ENCODE measurements around the gene SLC16A12.
"Not testable (repeated sequence)": the region's sequence is repeated elsewhere in the genome, so short reads cannot be mapped to it uniquely, and the experiment has no call there.

Gene SLC16A12

DNA sequence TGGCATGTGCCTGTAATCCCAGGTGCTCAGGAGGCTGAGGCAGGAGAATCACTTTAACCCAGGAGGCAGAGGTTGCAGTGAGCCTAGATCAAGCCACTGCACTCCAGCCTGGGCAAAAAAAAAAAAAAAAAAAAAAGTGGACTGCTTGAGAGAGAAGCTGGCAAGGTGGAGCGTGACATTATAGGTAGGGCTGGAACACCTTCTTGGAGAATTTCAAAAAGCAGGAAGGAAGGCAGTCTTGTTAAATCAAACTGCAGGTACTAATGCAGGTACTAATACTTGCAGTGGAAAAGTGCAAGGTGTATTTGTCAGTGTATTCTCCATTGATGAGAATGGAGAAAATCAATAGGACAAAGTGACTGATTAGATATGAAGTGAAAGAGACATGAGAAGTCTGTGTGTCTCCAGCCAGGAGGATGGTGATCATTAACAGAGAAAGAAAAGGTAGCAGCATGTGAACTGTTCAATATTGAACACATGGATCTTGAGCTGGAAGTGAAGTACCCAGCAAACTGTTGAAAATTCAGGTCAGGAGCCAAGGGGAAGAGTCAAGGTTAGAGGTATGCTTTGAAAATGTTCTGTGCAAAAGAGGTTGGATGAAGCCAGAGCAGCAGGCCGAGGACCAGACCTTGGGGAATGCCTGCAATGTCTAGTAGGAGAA lies 12.6 kb upstream of the SLC16A12 start:
- no peaks in the 10 kb centered on the region for H3K9me3 ChIP-seq (ENCODE audit: low read length)
- H3K4me3 ChIP-seq (ENCODE audit: low read depth in 1 of 2, low read length in 2 of 2), result no peak overlapping the region
- H3K27me3 ChIP-seq (ENCODE audit: control insufficient read depth in 1 of 2, insufficient read depth in 2 of 2, low read length in 2 of 2), result no peaks in the 10 kb centered on the region
- H3K27ac ChIP-seq (ENCODE audit: low read depth, low read length), result no peak overlapping the region
- no peaks in the 10 kb centered on the region for H3K36me3 ChIP-seq (ENCODE audit: insufficient read depth, low read length)
- no peak overlapping the region for H3K9ac ChIP-seq (ENCODE audit: low read length)
- H3K4me1 ChIP-seq (ENCODE audit: insufficient read depth, low read length), result no peaks in the 10 kb centered on the region

- H3K27me3 ChIP-seq (ENCODE audit: control insufficient read depth in 1 of 2, insufficient read depth in 2 of 2, low read length in 2 of 2); H3K36me3 ChIP-seq (ENCODE audit: insufficient read depth, low read length); H3K9ac ChIP-seq (ENCODE audit: low read length); H3K27ac ChIP-seq (ENCODE audit: low read depth, low read length); H3K4me3 ChIP-seq (ENCODE audit: low read depth in 1 of 2, low read length in 2 of 2); H3K4me1 ChIP-seq (ENCODE audit: insufficient read depth, low read length); H3K9me3 ChIP-seq (ENCODE audit: low read length): not testable (repeated sequence)
Observed at GRCh38 chr10:89546651-89547050, 11.3 kb upstream of the SLC16A12 start.

DNA sequence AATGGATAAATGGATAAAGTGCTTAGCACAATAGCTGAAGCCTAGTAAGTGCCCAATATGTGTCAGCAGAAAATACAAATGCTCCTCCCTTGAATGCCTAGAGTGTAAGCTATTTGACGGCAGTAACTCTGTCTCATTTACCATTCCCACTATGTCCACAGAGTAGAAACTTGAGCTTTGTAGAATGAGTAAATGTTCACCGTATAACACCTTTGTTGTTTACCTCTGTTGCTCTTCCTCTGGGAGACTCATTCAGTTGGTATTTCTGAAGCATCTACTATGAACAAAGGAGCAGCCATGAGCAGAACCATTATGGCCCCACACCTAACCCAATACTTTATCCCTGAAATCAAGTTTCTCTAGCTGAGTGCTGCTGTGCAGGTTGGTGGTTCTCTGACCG lies 8.4 kb upstream of the SLC16A12 start:
- Histone ChIP-seq H3K9ac (ENCODE audit: low read length) (no peak overlapping the region), H3K36me3 (ENCODE audit: insufficient read depth, low read length) (no peaks in the 10 kb centered on the region), H3K27me3 (ENCODE audit: control insufficient read depth in 1 of 2, insufficient read depth in 2 of 2, low read length in 2 of 2) (no peaks in the 10 kb centered on the region), H3K4me1 (ENCODE audit: insufficient read depth, low read length) (no peaks in the 10 kb centered on the region), H3K27ac (ENCODE audit: low read depth, low read length) (no peak overlapping the region), H3K4me3 (ENCODE audit: low read depth in 1 of 2, low read length in 2 of 2) (no peak overlapping the region), H3K9me3 (ENCODE audit: low read length) (no peaks in the 10 kb centered on the region)

DNA sequence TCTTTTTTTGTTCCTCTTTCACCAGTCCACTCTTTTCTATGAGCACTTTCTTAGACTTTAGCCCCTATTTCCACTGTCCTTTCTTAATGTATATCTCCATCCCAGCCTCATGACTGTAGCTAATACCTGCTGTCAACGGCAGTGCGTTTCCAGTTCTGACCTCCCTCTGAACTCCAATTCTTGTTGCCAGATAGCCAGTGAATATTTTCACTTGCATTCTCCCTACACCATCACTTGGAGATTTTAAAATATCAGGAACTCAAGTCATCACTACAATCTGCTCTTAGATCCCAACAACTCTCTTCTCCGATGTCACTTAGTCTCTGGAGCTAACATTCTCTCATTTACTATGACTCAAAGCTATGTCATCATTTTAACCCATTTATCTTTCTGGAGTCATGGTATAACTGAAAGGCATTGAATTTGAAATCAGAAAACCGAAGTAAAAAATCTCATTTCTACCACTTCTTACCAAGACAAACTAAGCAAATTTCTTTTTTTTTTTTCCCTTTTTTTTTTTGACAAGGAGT lies 5.1 kb upstream of the SLC16A12 start:
- Histone ChIP-seq H3K4me3 (ENCODE audit: low read depth in 1 of 2, low read length in 2 of 2) (no peak overlapping the region), H3K9ac (ENCODE audit: low read length) (no peak overlapping the region), H3K27ac (ENCODE audit: low read depth, low read length) (no peak overlapping the region), H3K9me3 (ENCODE audit: low read length) (no peaks in the 10 kb centered on the region), H3K27me3 (ENCODE audit: control insufficient read depth in 1 of 2, insufficient read depth in 2 of 2, low read length in 2 of 2) (peaks cover 0 to 8% of the 10 kb centered on the region in 2 donors), H3K4me1 (ENCODE audit: insufficient read depth, low read length) (no peaks in the 10 kb centered on the region), H3K36me3 (ENCODE audit: insufficient read depth, low read length) (no peaks in the 10 kb centered on the region)

DNA sequence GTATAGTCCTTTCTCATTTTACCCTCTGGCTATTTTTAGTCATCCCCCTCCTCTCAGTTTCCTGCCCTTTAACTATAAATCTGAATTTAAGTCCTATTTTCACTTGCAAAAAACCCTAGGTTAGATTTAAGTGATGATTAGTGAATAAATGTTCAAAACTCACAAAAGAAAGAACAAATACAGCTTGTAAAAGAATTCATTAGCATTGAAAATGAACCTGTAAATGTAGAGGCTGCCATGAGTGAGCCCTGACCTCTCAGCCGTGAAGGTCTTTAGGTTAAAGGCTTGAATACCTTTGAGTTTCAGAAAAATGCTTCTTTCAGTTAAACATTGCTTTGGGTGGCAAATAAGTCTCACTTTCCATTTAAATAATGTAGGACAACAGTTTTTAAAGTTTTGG lies 2.0 kb upstream of the SLC16A12 start:
- H3K36me3 ChIP-seq (ENCODE audit: insufficient read depth, low read length), result no peaks in the 10 kb centered on the region
- peaks cover 5% of the 10 kb centered on the region for H3K4me1 ChIP-seq (ENCODE audit: insufficient read depth, low read length)
- H3K27me3 ChIP-seq (ENCODE audit: control insufficient read depth in 1 of 2, insufficient read depth in 2 of 2, low read length in 2 of 2), result peaks cover 17 to 30% of the 10 kb centered on the region in 2 donors
- no peak overlapping the region for H3K9ac ChIP-seq (ENCODE audit: low read length)
- H3K9me3 ChIP-seq (ENCODE audit: low read length), result no peaks in the 10 kb centered on the region
- H3K4me3 ChIP-seq (ENCODE audit: low read depth in 1 of 2, low read length in 2 of 2), result no peak overlapping the region
- no peak overlapping the region for H3K27ac ChIP-seq (ENCODE audit: low read depth, low read length)

DNA sequence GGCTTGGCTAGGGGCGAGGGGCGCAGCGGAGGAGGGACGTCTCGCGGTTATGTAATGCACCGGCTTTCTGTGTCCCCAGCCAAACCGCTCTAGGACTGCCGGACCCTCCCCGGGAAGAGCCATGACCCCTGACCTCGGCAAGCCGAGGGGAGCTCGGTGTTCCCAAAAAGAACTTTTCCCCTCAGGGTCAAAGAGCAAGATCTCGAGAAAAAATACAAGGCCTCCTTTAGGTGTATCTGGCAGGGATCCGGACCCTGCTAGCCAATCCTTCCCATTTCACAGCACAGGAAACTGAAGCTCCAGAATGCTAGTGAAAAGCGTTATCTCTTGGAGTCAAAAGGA lies 590 bp upstream of the SLC16A12 start:
- H3K4me3 ChIP-seq (ENCODE audit: low read depth in 1 of 2, low read length in 2 of 2), result peak overlapping the region; percentile 18 to 22
- no peaks in the 10 kb centered on the region for H3K9me3 ChIP-seq (ENCODE audit: low read length)
- H3K27me3 ChIP-seq (ENCODE audit: control insufficient read depth in 1 of 2, insufficient read depth in 2 of 2, low read length in 2 of 2), result peaks cover 17 to 37% of the 10 kb centered on the region in 2 donors
- H3K9ac ChIP-seq (ENCODE audit: low read length), result no peak overlapping the region
- H3K36me3 ChIP-seq (ENCODE audit: insufficient read depth, low read length), result no peaks in the 10 kb centered on the region
- H3K4me1 ChIP-seq (ENCODE audit: insufficient read depth, low read length), result peaks cover 5% of the 10 kb centered on the region
- H3K27ac ChIP-seq (ENCODE audit: low read depth, low read length), result no peak overlapping the region

- H3K9ac ChIP-seq (ENCODE audit: low read length), result no peak overlapping the region
- H3K4me3 ChIP-seq (ENCODE audit: low read depth in 1 of 2, low read length in 2 of 2), result no peak overlapping the region
- peaks cover 17 to 37% of the 10 kb centered on the region in 2 donors for H3K27me3 ChIP-seq (ENCODE audit: control insufficient read depth in 1 of 2, insufficient read depth in 2 of 2, low read length in 2 of 2)
- H3K9me3 ChIP-seq (ENCODE audit: low read length), result no peaks in the 10 kb centered on the region
- peaks cover 5% of the 10 kb centered on the region for H3K4me1 ChIP-seq (ENCODE audit: insufficient read depth, low read length)
- H3K27ac ChIP-seq (ENCODE audit: low read depth, low read length), result no peak overlapping the region
- no peaks in the 10 kb centered on the region for H3K36me3 ChIP-seq (ENCODE audit: insufficient read depth, low read length)
Observed at GRCh38 chr10:89534826-89535166, 598 bp downstream of the SLC16A12 start.

DNA sequence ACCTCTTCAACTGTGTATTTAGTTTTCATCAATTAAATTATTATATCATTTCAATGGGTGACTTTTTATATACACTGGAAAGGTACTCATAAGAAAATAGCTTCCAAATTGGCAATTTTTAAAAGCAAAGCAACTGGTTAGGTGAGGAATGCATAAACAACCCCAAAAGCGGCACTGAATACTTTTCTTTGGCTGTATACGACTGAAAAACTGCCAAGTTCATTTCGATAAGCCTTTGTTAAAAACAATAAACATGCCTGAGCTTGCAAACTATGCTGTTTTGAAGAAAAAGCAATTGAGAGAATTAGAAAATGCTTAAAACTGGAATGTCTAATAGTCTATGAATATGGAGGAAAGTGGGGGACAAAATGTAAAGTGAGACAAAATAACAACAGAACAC lies 2.9 kb downstream of the SLC16A12 start:
- Histone ChIP-seq H3K36me3 (ENCODE audit: insufficient read depth, low read length) (no peaks in the 10 kb centered on the region), H3K27ac (ENCODE audit: low read depth, low read length) (no peak overlapping the region), H3K9ac (ENCODE audit: low read length) (no peak overlapping the region), H3K4me1 (ENCODE audit: insufficient read depth, low read length) (peaks cover 5% of the 10 kb centered on the region), H3K27me3 (ENCODE audit: control insufficient read depth in 1 of 2, insufficient read depth in 2 of 2, low read length in 2 of 2) (peaks cover 17 to 37% of the 10 kb centered on the region in 2 donors), H3K9me3 (ENCODE audit: low read length) (no peaks in the 10 kb centered on the region), H3K4me3 (ENCODE audit: low read depth in 1 of 2, low read length in 2 of 2) (no peak overlapping the region)

GRCh38 chr10:89531359-89531758 lies 4.0 kb downstream of the SLC16A12 start:
- no peaks in the 10 kb centered on the region for H3K36me3 ChIP-seq (ENCODE audit: insufficient read depth, low read length)
- H3K4me3 ChIP-seq (ENCODE audit: low read depth in 1 of 2, low read length in 2 of 2), result no peak overlapping the region
- H3K9ac ChIP-seq (ENCODE audit: low read length), result no peak overlapping the region
- no peaks in the 10 kb centered on the region for H3K9me3 ChIP-seq (ENCODE audit: low read length)
- H3K27me3 ChIP-seq (ENCODE audit: control insufficient read depth in 1 of 2, insufficient read depth in 2 of 2, low read length in 2 of 2), result peaks cover 17 to 37% of the 10 kb centered on the region in 2 donors
- no peak overlapping the region for H3K27ac ChIP-seq (ENCODE audit: low read depth, low read length)
- H3K4me1 ChIP-seq (ENCODE audit: insufficient read depth, low read length), result peaks cover 5% of the 10 kb centered on the region

DNA sequence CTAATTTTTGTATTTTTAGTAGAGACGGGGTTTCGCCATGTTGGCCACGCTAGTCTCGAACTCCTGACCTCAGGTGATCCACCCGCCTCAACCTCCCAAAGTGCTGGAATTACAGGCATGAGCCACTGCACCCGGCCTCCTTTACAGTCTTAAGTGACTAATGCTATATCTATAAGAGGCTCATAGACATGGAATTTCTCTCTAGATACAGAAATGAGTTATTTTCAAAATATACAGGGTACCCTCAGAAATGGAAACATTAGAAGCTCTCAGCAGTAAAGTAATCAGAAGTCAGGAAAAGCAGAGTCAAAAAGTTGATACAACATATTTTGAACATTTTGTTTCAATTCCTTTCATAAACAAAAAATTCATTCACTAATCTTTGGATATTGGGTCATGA lies 5.7 kb downstream of the SLC16A12 start:
- H3K4me3 ChIP-seq (ENCODE audit: low read depth in 1 of 2, low read length in 2 of 2); H3K4me1 ChIP-seq (ENCODE audit: insufficient read depth, low read length); H3K9me3 ChIP-seq (ENCODE audit: low read length); H3K36me3 ChIP-seq (ENCODE audit: insufficient read depth, low read length); H3K9ac ChIP-seq (ENCODE audit: low read length); H3K27ac ChIP-seq (ENCODE audit: low read depth, low read length): not testable (repeated sequence)
- H3K27me3 ChIP-seq (ENCODE audit: control insufficient read depth in 1 of 2, insufficient read depth in 2 of 2, low read length in 2 of 2), result peaks cover 17 to 22% of the 10 kb centered on the region in 2 donors

DNA sequence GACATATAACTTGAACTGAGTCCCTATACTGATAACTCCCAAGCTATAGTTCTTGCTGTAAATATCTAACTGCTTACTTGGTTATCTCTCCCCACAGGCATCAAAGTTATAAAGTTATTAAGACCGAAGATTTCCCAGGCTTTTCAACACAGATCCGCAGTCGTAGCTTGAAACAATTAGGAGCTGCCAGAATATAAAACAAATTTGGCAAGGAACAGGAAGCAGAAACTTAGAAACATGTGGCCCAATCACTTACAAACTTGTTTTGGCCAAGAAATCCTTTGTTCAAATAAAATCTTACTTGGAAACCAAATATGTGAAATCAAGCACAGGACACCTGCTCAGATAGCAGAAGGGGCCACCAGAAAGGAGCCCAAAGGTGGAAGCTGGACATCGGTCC lies 9.0 kb downstream of the SLC16A12 start:
- H3K36me3 ChIP-seq (ENCODE audit: insufficient read depth, low read length), result no peaks in the 10 kb centered on the region
- no peak overlapping the region for H3K27ac ChIP-seq (ENCODE audit: low read depth, low read length)
- no peak overlapping the region for H3K4me3 ChIP-seq (ENCODE audit: low read depth in 1 of 2, low read length in 2 of 2)
- H3K9me3 ChIP-seq (ENCODE audit: low read length), result no peaks in the 10 kb centered on the region
- H3K9ac ChIP-seq (ENCODE audit: low read length), result no peak overlapping the region
- no peaks in the 10 kb centered on the region for H3K27me3 ChIP-seq (ENCODE audit: control insufficient read depth in 1 of 2, insufficient read depth in 2 of 2, low read length in 2 of 2)
- H3K4me1 ChIP-seq (ENCODE audit: insufficient read depth, low read length), result no peaks in the 10 kb centered on the region

GRCh38 chr10:89525556-89525955 lies 9.8 kb downstream of the SLC16A12 start:
- H3K9ac ChIP-seq (ENCODE audit: low read length), result no peak overlapping the region
- H3K36me3 ChIP-seq (ENCODE audit: insufficient read depth, low read length), result no peaks in the 10 kb centered on the region
- no peak overlapping the region for H3K27ac ChIP-seq (ENCODE audit: low read depth, low read length)
- H3K27me3 ChIP-seq (ENCODE audit: control insufficient read depth in 1 of 2, insufficient read depth in 2 of 2, low read length in 2 of 2), result no peaks in the 10 kb centered on the region
- no peaks in the 10 kb centered on the region for H3K9me3 ChIP-seq (ENCODE audit: low read length)
- H3K4me3 ChIP-seq (ENCODE audit: low read depth in 1 of 2, low read length in 2 of 2), result no peak overlapping the region
- H3K4me1 ChIP-seq (ENCODE audit: insufficient read depth, low read length), result no peaks in the 10 kb centered on the region
